Activated CD4-positive, alpha-beta memory T cell treated with anti-CD3 and anti-CD28 coated beads for 36 hours (primary cell): Measurements from ENCODE around the gene SPOCK2. TPM values are rescaled to one million over a fixed set of nuclear protein-coding genes. Genes with fewer than 3 reads are reported as not detected.
"Not testable (repeated sequence)": the region's sequence is repeated elsewhere in the genome, so short reads cannot be mapped to it uniquely, and the experiment has no call there.

ENCODE experiments used
- CTCF ChIA-PET: fragments of 350-600 bp; sonication (Branson Sonifier 250); formaldehyde crosslinking; loops from one replicate; lab custom pipeline; 2021; ENCODE audit warnings: antibody characterized with exemption, inconsistent platforms; lab: Charles Lee
- POLR2A ChIA-PET: fragments of 350-600 bp; sonication (Branson Sonifier 250); formaldehyde crosslinking; loops from one replicate; lab custom pipeline; 2021; ENCODE audit warnings: antibody characterized with exemption; lab: Charles Lee
- DNase-seq: peaks from one replicate; pipeline ENCODE4 v3.0.0-alpha.2; 2020
- H3K27ac Mint-ChIP-seq: one replicate; pipeline ENCODE4 v1.8.0; 2021; ENCODE audit warnings: mixed read lengths
- H3K27me3 Mint-ChIP-seq: one replicate; pipeline ENCODE4 v1.8.0; 2021; ENCODE audit warnings: mixed read lengths
- H3K36me3 Mint-ChIP-seq: one replicate; pipeline ENCODE4 v1.8.0; 2021; ENCODE audit warnings: mixed read lengths
- H3K4me1 Mint-ChIP-seq: one replicate; pipeline ENCODE4 v1.8.0; 2021; ENCODE audit warnings: low read depth, mixed read lengths
- H3K4me3 Mint-ChIP-seq: one replicate; pipeline ENCODE4 v1.8.0; 2021; ENCODE audit warnings: mild to moderate bottlenecking, mixed read lengths
- H3K9me3 Mint-ChIP-seq: one replicate; pipeline ENCODE4 v1.8.0; 2021; ENCODE audit warnings: mixed read lengths
- intact Hi-C: fragments of 100-400 bp; cut with micrococcal nuclease; formaldehyde crosslinking; loops from one replicate; pipeline ENCODE4 v1.15.1; 2023
- total RNA-seq, 2 experiments: library from RNA; stranded (reverse); gene quantifications; one replicate each; pipeline ENCODE4 v1.2.3, GENCODE V29; 2021

SPOCK2 gene
- total RNA-seq, 2 experiments from 2014 or later = 216 to 218 TPM

DNA sequence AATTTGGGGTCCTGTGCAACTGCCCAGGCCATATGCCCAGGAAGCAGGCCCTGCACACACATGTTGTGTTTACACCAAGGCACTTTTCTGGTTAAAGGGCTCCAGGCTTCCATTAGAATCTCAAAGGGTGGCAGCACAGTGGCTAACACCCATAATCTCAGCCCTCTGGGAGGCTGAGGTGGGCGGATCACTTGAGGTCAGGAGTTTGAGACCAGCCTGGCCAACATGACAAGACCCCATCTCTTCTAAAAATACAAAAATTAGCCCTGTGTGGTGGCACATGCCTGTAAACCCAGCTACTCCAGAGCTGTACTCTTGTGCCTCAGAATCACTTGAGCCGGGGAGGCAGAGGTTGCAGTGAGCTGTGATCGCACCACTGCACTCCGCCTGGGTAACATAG lies 53.6 kb downstream of the SPOCK2 start:
- Mint-ChIP-seq H3K9me3 (no peaks in the 10 kb centered on the region), H3K36me3 (no peaks in the 10 kb centered on the region), H3K27ac (no peak overlapping the region), H3K4me3 (no peak overlapping the region), H3K4me1 (no peaks in the 10 kb centered on the region), H3K27me3 (peaks cover 3% of the 10 kb centered on the region)
- intact Hi-C loops = no loop called here
- CTCF ChIA-PET = no interaction called here
- POLR2A ChIA-PET = interaction anchor here (0.6 kb wide), 1 partner anchor 499 kb away, joined by 5 read pairs; no protein-coding TSS in a partner anchor
- no peak for DNase-seq

DNA sequence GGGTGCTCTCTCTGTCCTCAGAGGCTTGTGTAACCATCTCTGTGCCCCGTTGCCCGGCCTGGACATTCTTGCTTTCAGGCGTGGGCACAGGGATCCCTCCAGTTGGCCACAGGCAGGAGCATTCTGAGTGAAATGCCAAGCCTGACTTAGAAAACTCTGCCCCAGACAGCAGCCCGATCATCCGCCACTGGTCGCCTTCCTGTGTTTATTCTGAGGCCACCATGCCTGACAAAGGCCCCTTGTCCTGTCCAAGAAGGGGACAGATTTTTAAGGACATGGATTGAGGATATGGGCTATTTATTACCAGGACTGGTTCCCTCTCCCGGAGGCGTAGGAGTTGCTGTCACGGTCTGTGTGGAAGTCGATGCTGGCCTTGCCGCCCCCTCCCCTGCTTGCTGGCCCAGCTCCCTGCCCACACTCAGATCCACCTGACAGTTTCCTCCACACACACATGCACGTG lies 54.3 kb downstream of the SPOCK2 start:
- H3K27me3 Mint-ChIP-seq = peaks cover 3% of the 10 kb centered on the region
- ChIA-PET CTCF (interaction anchor here (0.7 kb wide), 1 partner anchor 9 kb away, joined by 4 read pairs; no protein-coding TSS in a partner anchor), POLR2A (no interaction called here)
- H3K4me1 Mint-ChIP-seq = no peaks in the 10 kb centered on the region
- H3K36me3 Mint-ChIP-seq = no peaks in the 10 kb centered on the region
- intact Hi-C loops = no loop called here
- no peaks in the 10 kb centered on the region for H3K9me3 Mint-ChIP-seq
- no peak overlapping the region for H3K27ac Mint-ChIP-seq
- no peak for DNase-seq
- no peak overlapping the region for H3K4me3 Mint-ChIP-seq

DNA sequence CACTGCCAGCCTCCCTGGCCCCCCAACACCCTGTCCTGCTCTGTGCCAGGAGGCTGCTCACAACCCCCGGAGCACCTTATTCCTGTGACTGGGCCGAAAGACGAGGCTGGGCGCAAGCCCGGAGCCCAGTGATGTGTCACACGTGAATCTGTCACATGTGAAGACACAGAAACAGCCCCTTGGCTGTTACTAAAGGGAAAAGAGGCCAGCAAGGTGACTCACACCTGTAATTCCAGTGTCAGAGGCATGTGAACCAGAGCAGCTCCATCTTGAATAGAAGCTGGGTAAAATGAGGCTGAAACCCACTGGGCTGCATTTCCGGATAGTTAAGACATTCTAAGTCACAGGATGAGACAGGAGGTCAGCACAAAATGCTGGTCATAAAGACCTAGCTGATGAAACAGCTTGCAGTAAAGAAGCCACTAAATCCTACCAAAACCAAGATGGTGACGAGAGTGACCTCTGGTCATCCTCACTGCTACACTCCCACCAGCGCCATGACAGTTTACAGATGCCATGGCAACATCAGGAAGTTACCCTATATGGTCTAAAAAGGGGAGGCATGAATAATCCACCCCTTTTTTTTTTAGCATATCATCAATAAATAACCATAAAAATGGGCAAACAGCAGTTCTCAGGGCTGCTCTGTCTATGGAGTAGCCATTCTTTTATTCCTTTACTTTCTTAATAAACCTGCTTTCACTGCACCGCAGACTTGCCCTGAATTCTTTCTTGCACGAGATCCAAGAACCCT lies 55.8 kb downstream of the SPOCK2 start:
- H3K36me3 Mint-ChIP-seq, H3K27ac Mint-ChIP-seq, DNase-seq, POLR2A ChIA-PET, intact Hi-C loops, H3K9me3 Mint-ChIP-seq, H3K27me3 Mint-ChIP-seq, H3K4me3 Mint-ChIP-seq, H3K4me1 Mint-ChIP-seq: not testable (repeated sequence)
- CTCF ChIA-PET = interaction anchor here (1.3 to 2.5 kb wide), 2 partner anchors 15 to 77 kb away, joined by 4 to 13 read pairs; no protein-coding TSS in a partner anchor

DNA sequence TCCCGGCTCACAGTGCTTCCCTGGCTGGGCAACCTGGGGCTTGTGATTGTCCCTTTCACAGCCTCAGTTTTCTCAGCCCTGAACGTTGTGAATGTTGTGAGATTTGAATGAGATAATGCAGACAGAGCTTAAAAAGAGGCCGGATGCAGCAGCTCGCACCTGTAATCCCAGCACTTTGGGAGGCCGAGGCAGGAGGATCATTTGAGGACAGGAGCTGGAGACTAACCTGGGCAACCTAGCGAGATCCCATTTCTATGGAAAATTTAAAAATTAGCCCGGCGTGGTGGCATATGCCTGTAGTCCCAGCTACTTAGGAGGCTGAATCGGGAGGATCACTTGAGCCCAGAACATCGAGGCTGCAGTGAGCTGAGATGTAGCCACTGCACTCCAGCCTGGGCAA lies 56.6 kb downstream of the SPOCK2 start:
- no peaks in the 10 kb centered on the region for H3K9me3 Mint-ChIP-seq
- peaks cover 3% of the 10 kb centered on the region for H3K4me1 Mint-ChIP-seq
- ChIA-PET POLR2A (no interaction called here), CTCF (interaction anchor here (1.0 to 2.5 kb wide), 3 partner anchors 16 to 135 kb away, joined by 3 to 13 read pairs (median 4); no protein-coding TSS in a partner anchor)
- intact Hi-C loops = no loop called here
- no peak overlapping the region for H3K4me3 Mint-ChIP-seq
- no peaks in the 10 kb centered on the region for H3K36me3 Mint-ChIP-seq
- H3K27me3 Mint-ChIP-seq = peaks cover 12% of the 10 kb centered on the region
- no peak overlapping the region for H3K27ac Mint-ChIP-seq
- no peak for DNase-seq

DNA sequence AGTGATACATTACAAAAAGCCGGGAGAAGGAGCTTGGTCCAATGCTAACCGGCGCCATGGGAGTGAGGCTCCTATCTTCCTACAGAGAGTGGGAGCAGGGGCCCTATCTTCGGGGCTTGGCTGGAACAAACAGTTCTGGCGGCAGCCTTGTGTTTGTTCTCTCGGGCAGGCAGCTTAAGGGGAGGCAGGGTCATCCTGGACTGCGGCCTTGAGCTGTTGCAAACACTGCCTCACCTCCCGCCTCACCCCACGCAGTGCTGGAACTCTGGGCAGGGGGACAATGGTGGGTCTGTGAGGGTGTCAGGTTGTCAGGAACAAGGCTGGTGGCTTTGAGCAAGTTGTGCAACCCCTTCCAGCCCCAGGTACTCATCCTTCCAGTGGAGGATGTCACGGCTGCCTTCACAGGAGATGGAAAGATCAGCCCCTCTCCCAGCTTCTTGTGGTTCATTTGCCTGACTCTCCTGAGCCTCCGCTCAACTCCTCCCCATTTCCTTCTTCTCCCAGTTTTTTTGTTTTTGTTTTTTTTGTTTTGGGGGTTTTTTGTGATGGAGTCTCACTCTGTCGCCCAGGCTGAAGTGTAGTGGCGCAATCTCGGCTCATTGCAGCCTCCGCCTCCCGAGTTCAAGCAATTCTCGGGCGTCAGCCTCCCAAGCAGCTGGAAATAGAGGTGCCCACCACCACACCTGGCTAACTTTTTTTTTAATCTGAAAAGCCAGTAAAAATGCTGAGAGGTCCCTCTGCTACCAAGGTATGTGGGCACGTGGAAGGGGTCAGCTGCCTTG lies 57.4 kb downstream of the SPOCK2 start:
- peaks cover 12% of the 10 kb centered on the region for H3K27me3 Mint-ChIP-seq
- H3K9me3 Mint-ChIP-seq = no peaks in the 10 kb centered on the region
- DNase-seq = no peak
- peaks cover 3% of the 10 kb centered on the region for H3K4me1 Mint-ChIP-seq
- H3K27ac Mint-ChIP-seq = no peak overlapping the region
- no peaks in the 10 kb centered on the region for H3K36me3 Mint-ChIP-seq
- intact Hi-C loops = no loop called here
- ChIA-PET POLR2A (no interaction called here), CTCF (interaction anchor here (0.6 to 2.5 kb wide), 4 partner anchors 12 to 134 kb away, joined by 3 to 13 read pairs (median 4); no protein-coding TSS in a partner anchor)
- H3K4me3 Mint-ChIP-seq = no peak overlapping the region

DNA sequence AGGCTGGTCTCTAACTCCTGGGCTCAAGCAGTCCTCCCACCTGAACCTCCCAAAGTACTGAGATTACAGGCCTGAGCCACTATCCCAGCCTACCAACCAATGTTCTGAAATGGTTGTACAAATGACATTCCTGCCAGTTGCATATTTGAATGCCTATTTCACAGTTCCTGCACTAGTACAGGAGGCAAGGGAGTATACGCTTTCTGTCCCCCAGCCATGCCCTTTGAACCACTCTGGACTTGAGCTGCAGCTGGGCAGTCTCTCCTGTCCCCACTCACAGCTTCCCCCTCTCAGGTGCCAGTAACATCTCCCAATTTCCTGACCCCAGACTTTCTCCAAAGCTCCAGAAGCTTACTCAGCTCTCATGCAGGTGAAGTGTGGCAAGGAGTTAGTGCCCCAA lies 58.9 kb downstream of the SPOCK2 start:
- intact Hi-C loops = no loop called here

DNA sequence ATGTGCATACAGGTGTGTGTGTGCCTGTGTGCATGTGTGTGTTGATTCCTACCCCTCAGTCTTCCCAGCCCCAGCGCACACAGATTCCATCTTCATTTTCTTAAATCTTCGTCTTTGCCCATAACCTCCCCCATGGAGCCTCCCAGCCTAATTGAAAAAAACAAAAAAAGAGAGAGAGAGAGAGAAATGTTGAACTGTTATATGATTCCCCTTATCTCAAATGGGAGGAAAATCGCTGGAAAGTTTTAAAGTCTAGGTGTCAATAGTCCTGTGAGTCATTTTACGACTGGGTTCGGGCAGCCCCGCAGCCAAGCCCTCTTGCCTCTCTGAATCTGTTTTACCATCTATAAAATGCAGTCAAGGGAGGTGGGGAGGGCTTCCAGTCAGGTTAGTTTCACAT lies 60.9 kb downstream of the SPOCK2 start:
- Mint-ChIP-seq H3K27me3 (peaks cover 14% of the 10 kb centered on the region), H3K4me1 (peaks cover 3% of the 10 kb centered on the region), H3K27ac (no peak overlapping the region), H3K9me3 (no peaks in the 10 kb centered on the region), H3K36me3 (no peaks in the 10 kb centered on the region), H3K4me3 (no peak overlapping the region)
- intact Hi-C loops = no loop called here
- no peak for DNase-seq
- ChIA-PET POLR2A (no interaction called here), CTCF (no interaction called here)

More for the DNA sequence above, 58.9 kb downstream of the SPOCK2 start:
- Mint-ChIP-seq H3K36me3 (no peaks in the 10 kb centered on the region), H3K27ac (no peak overlapping the region), H3K27me3 (peaks cover 14% of the 10 kb centered on the region), H3K4me3 (no peak overlapping the region), H3K9me3 (no peaks in the 10 kb centered on the region), H3K4me1 (peaks cover 3% of the 10 kb centered on the region)
- POLR2A ChIA-PET = no interaction called here
- DNase-seq = no peak
- CTCF ChIA-PET = no interaction called here

DNA sequence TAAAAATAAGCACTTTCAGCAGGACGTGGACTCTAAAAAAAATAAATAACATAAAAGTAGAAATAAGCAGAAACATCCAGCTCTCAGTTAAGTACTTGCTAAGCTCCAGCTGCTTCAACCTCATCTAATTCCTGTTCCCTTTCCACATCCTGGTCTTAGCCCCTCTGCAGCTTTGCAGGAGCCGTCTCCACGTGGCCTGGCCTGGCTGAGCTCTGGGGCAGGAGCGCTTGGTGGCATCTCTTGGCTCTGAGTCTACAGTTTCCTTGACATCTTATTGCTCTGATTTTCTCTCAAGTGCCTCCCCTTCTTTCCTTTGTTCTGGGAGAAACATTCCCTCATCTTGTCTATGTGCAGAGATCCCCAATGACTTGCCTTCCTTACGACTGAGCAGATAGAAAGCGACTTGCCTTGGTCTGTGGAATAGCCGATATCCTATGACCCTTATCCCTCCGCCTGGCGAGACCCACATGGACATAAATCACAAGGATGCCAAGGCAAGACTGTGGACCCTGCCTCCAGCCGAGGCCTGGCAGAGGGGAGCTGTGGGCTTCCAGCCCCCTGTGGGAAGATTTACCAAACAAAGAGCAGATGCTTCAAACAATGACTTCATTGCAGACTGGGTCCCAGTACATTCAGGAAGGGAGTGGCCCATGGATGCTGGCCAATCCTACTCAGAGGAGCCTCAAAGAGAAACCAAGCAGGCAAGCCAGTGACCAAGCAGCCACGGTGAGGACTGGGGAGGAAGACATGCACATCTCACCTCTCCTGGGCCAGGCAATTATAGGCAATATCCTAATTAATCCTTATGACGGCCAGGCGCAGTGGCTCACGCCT lies 61.9 kb downstream of the SPOCK2 start:
- H3K4me3 Mint-ChIP-seq = no peak overlapping the region
- H3K36me3 Mint-ChIP-seq = no peaks in the 10 kb centered on the region
- POLR2A ChIA-PET = no interaction called here
- peaks cover 11% of the 10 kb centered on the region for H3K27me3 Mint-ChIP-seq
- no peak overlapping the region for H3K27ac Mint-ChIP-seq
- no peak for DNase-seq
- peaks cover 3% of the 10 kb centered on the region for H3K4me1 Mint-ChIP-seq
- H3K9me3 Mint-ChIP-seq = no peaks in the 10 kb centered on the region
- intact Hi-C loops = no loop called here
- CTCF ChIA-PET = interaction anchor here (2.5 kb wide), 1 partner anchor 130 kb away, joined by 11 read pairs; no protein-coding TSS in a partner anchor

DNA sequence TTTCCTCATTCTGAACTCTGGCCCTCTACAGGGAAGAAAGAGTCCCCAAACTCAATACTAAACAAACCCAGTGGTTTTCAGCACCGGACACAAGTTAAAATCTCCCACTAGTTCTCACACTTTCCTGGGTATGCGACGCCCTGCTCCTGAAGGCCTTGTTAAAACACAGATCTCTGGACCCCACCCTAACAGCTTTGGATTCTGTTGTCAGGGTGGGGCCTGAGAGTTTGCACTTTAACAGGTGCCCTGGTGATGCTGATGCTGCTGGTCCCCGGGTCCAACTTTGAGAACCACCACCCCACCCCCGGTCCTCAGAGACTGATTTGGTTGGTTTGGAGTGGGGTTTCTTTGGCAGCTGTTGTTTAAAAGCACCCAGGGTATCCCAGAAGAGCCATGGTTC lies 62.5 kb downstream of the SPOCK2 start:
- Mint-ChIP-seq H3K36me3 (no peaks in the 10 kb centered on the region), H3K27ac (no peak overlapping the region), H3K4me3 (no peak overlapping the region), H3K27me3 (peaks cover 11% of the 10 kb centered on the region), H3K9me3 (no peaks in the 10 kb centered on the region), H3K4me1 (peaks cover 8% of the 10 kb centered on the region)
- no peak for DNase-seq
- intact Hi-C loops = no loop called here
- ChIA-PET CTCF (interaction anchor here (2.5 kb wide), 1 partner anchor 130 kb away, joined by 11 read pairs; no protein-coding TSS in a partner anchor), POLR2A (no interaction called here)

DNA sequence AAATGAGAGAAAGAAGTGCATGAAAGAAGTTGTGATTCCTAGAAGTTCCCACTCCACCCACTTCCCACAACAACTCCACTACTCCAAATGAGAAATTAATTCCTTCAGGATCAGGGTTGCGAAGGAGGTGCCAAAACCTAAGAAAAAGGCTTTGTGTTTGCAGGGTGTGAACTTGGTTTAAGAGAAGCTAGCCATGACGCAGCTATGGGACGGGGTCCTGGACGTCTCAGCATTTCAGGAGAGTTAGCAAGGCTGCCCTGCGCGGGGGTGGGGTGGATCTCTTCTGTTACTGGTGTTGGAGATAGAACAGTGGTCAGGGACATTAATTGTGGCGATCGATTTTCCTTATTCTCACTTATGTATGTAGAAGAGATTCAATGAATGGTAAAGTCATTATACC lies 63.0 kb downstream of the SPOCK2 start:
- Mint-ChIP-seq H3K27me3 (peaks cover 11% of the 10 kb centered on the region), H3K4me1 (peaks cover 8% of the 10 kb centered on the region), H3K36me3 (no peaks in the 10 kb centered on the region), H3K4me3 (no peak overlapping the region), H3K27ac (no peak overlapping the region), H3K9me3 (no peaks in the 10 kb centered on the region)
- ChIA-PET CTCF (interaction anchor here (2.5 kb wide), 1 partner anchor 129 kb away, joined by 11 read pairs; no protein-coding TSS in a partner anchor), POLR2A (no interaction called here)
- intact Hi-C loops = no loop called here
- DNase-seq = no peak

DNA sequence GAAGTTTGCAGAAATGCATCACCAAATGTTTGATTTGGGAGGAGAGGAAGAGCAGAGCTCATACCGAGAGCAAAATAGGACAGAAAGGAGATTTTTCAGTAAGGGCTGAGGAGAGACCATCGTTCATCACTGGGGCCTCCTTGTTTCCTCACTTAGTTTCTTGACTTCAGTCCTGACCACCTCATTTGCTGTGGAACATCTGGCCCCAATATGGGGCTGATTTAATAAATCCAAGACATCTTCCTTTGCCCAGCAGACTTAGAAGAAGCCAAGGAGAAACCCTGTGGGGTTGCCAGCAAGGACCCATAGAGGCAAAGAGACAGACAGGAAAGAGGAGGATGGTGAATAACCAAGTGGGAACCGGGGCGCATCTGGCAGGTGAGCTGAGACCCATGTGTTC lies 63.8 kb downstream of the SPOCK2 start:
- ChIA-PET POLR2A (no interaction called here), CTCF (interaction anchor here (0.9 to 2.5 kb wide), 4 partner anchors 24 to 128 kb away, joined by 3 to 11 read pairs (median 6); no protein-coding TSS in a partner anchor)
- peaks cover 8% of the 10 kb centered on the region for H3K4me1 Mint-ChIP-seq
- intact Hi-C loops = no loop called here
- no peak for DNase-seq
- no peaks in the 10 kb centered on the region for H3K36me3 Mint-ChIP-seq
- H3K27me3 Mint-ChIP-seq = peaks cover 11% of the 10 kb centered on the region
- H3K27ac Mint-ChIP-seq = no peak overlapping the region
- no peak overlapping the region for H3K4me3 Mint-ChIP-seq
- no peaks in the 10 kb centered on the region for H3K9me3 Mint-ChIP-seq
